B cell (primary cell): Measurements from ENCODE around the gene DLG2. TPM values are rescaled to one million over a fixed set of nuclear protein-coding genes. Genes with fewer than 3 reads are reported as not detected.

Source experiments
- ATAC-seq: fragments of 200-7000 bp; cut with Tn5 transposase; one replicate; pipeline ENCODE4 v1.10.0; 2021; ENCODE audit warnings: low read depth, mild to moderate bottlenecking, moderate number of reproducible peaks, moderate library complexity
- CTCF ChIA-PET: fragments of 350-600 bp; sonication (Branson Sonifier 250); formaldehyde crosslinking; loops from one replicate; lab custom pipeline; 2021; ENCODE audit warnings: antibody characterized with exemption, inconsistent platforms; lab: Charles Lee
- POLR2A ChIA-PET: fragments of 350-600 bp; sonication (Branson Sonifier 250); formaldehyde crosslinking; loops from one replicate; lab custom pipeline; 2021; ENCODE audit warnings: antibody characterized with exemption; lab: Charles Lee
- DNase-seq: peaks from one replicate; pipeline ENCODE4 v3.0.0; 2013
- H2AFZ ChIP-seq: 2 replicates; pipeline ENCODE4 v1.6.1; 2012; ENCODE audit warnings: mild to moderate bottlenecking, low read depth, low read length; ENCODE audit not compliant: insufficient read depth, poor library complexity, severe bottlenecking
- H3K27ac ChIP-seq, 2 donors: 1 replicate in 1 of 2; 2 replicates in 1 of 2; pipeline ENCODE4 v1.5.1; 2012 to 2013; ENCODE audit warnings: low read length in 2 of 2, mild to moderate bottlenecking in 2 of 2, moderate library complexity in 1 of 2
- H3K27me3 ChIP-seq, 4 experiments: fragments of 200-600 bp in 1 of 4; sonication (generic) in 1 of 4; replicated peaks in 1 of 4; 1 replicate in 2 of 4; 2 replicates in 2 of 4; pipeline versions ENCODE4 v1.6.1 to v1.7.0; 2013 to 2016; ENCODE audit warnings: low read length in 3 of 4, mild to moderate bottlenecking in 2 of 4, mixed read lengths in 1 of 4, moderate library complexity in 1 of 4; ENCODE audit not compliant: insufficient read depth in 4 of 4, control insufficient read depth in 3 of 4; ENCODE audit errors: control extremely low read depth in 1 of 4
- H3K36me3 ChIP-seq, 2 experiments: replicated peaks in 1 of 2; 1 replicate in 1 of 2; 2 replicates in 1 of 2; pipeline versions ENCODE4 v1.6.1 to v1.7.1; 2013; ENCODE audit warnings: low read length in 1 of 2; ENCODE audit not compliant: insufficient read depth in 2 of 2, control insufficient read depth in 1 of 2; ENCODE audit errors: control extremely low read depth in 1 of 2, extremely low read depth in 1 of 2
- H3K4me1 ChIP-seq, 2 donors: fragments of 200-600 bp in 1 of 2; sonication (generic) in 1 of 2; 1 replicate in 1 of 2; 2 replicates in 1 of 2; pipeline versions ENCODE4 v1.5.1 to v1.6.1; 2013 to 2017; ENCODE audit warnings: low read length in 2 of 2; ENCODE audit not compliant: control insufficient read depth in 2 of 2, insufficient read depth in 2 of 2
- H3K4me2 ChIP-seq: replicated peaks from 2 replicates; pipeline ENCODE3; 2012; ENCODE audit warnings: mild to moderate bottlenecking, low read depth, low read length; ENCODE audit not compliant: poor library complexity, severe bottlenecking
- H3K4me3 ChIP-seq, 5 experiments: fragments of 200-600 bp in 1 of 5; sonication (generic) in 1 of 5; 1 replicate in 3 of 5; 2 replicates in 2 of 5; pipeline versions ENCODE4 v1.5.1 to v1.7.0; 2011 to 2016; ENCODE audit warnings: low read length in 4 of 5, mild to moderate bottlenecking in 4 of 5, low read depth in 2 of 5, control low read depth in 1 of 5, moderate library complexity in 1 of 5; ENCODE audit not compliant: insufficient read depth in 1 of 5; ENCODE audit errors: control extremely low read depth in 1 of 5, extremely low read depth in 1 of 5
- H3K79me2 ChIP-seq: fragments of 200-600 bp; sonication (generic); one replicate; pipeline ENCODE4 v1.6.0; 2016; ENCODE audit warnings: low read length; ENCODE audit not compliant: control insufficient read depth, insufficient read depth
- H3K9ac ChIP-seq: fragments of 200-600 bp; sonication (generic); 2 replicates; pipeline ENCODE4 v1.6.1; 2017; ENCODE audit warnings: mild to moderate bottlenecking, low read length, moderate library complexity
- H3K9me3 ChIP-seq, 3 donors: one replicate each; pipeline versions ENCODE4 v1.6.1 to v1.7.1; 2013; ENCODE audit warnings: low read length in 2 of 3; ENCODE audit not compliant: control insufficient read depth in 2 of 3, insufficient read depth in 1 of 3; ENCODE audit errors: control extremely low read depth in 1 of 3
- H4K20me1 ChIP-seq: 2 replicates; pipeline ENCODE4 v1.6.0; 2012; ENCODE audit warnings: mild to moderate bottlenecking, low read length; ENCODE audit not compliant: insufficient read depth, control insufficient read depth, poor library complexity, severe bottlenecking
- H3K27ac Mint-ChIP-seq: one replicate; pipeline ENCODE4 v1.8.0; 2021; ENCODE audit warnings: mixed read lengths
- H3K27me3 Mint-ChIP-seq: one replicate; pipeline ENCODE4 v1.8.0; 2021; ENCODE audit warnings: mixed read lengths
- H3K4me1 Mint-ChIP-seq: one replicate; pipeline ENCODE4 v1.8.0; 2021; ENCODE audit warnings: mixed read lengths
- H3K4me3 Mint-ChIP-seq: one replicate; pipeline ENCODE4 v1.8.0; 2021; ENCODE audit warnings: mixed read lengths
- H3K9me3 Mint-ChIP-seq: one replicate; pipeline ENCODE4 v1.8.0; 2022; ENCODE audit warnings: mixed read lengths; ENCODE audit not compliant: insufficient read depth
- CTCF ChIP-seq: fragments of 200-600 bp; IDR thresholded peaks from one replicate; pipeline ENCODE4 v1.8.0; 2022; ENCODE audit warnings: antibody characterized with exemption, mild to moderate bottlenecking
- EZH2 ChIP-seq: IDR thresholded peaks from 2 replicates; pipeline ENCODE4 v1.6.1; 2012; ENCODE audit warnings: borderline replicate concordance, low read depth, mild to moderate bottlenecking, moderate library complexity, low read length; ENCODE audit not compliant: insufficient read depth, poor library complexity, severe bottlenecking
- WGBS: methylation state at CpG from one replicate; pipeline ENCODE4 v1.1.5; 2013; ENCODE audit warnings: missing lambda C conversion rate; ENCODE audit not compliant: insufficient coverage; 5-methylcytosine and 5-hydroxymethylcytosine counted together
- intact Hi-C: fragments of 100-400 bp; cut with micrococcal nuclease; formaldehyde crosslinking; loops from one replicate; pipeline ENCODE4 v1.10.0; 2022
- polyA plus RNA-seq: library from polyadenylated mRNA; depleted of rRNA; stranded (reverse); fragments of >200 nt; gene quantifications from 2 replicates; pipeline ENCODE4 v1.2.3, GENCODE V29; 2012
- total RNA-seq, 2 donors: library from RNA; stranded (reverse); fragments of 120-200 nt in 1 of 2; gene quantifications; 1 replicate in 1 of 2; 2 replicates in 1 of 2; pipeline versions ENCODE4 v1.2.3 to v1.2.4, GENCODE V29; 2013 to 2022

DLG2 gene
- total and polyA plus RNA-seq, 2 donors (not counting 1 experiment from before 2014, with no cell fraction given), result 0.54 to 5.4 TPM

GRCh38 chr11:85589373-85589772 is 37.8 kb downstream of the DLG2 start:
- H3K4me1 Mint-ChIP-seq, result no peaks in the 10 kb centered on the region
- no peak overlapping the region for H3K4me2 ChIP-seq
- intact Hi-C loops, result no loop called here
- peaks cover 0 to 1% (median 0%) of the 10 kb centered on the region in 3 donors for H3K9me3 ChIP-seq
- no peak overlapping the region for H3K9ac ChIP-seq
- ChIA-PET POLR2A (no interaction called here), CTCF (interaction anchor here (0.6 to 4.5 kb wide), 7 partner anchors 13 to 1204 kb away, joined by 3 to 74 read pairs (median 5); no protein-coding TSS in a partner anchor)
- no peaks in the 10 kb centered on the region for H3K79me2 ChIP-seq
- H4K20me1 ChIP-seq, result no peaks in the 10 kb centered on the region
- H3K4me1 ChIP-seq, result no peaks in the 10 kb centered on the region
- H3K27me3 Mint-ChIP-seq, result peaks cover 9% of the 10 kb centered on the region
- DNase-seq (no peak), ATAC-seq (no peak)
- peaks cover 3% of the 10 kb centered on the region for H3K9me3 Mint-ChIP-seq
- TF ChIP-seq EZH2 (no peak), CTCF (no peak)
- no peak overlapping the region for H2AFZ ChIP-seq
- no peak overlapping the region for H3K4me3 ChIP-seq
- H3K36me3 ChIP-seq, result no peaks in the 10 kb centered on the region
- H3K4me3 Mint-ChIP-seq, result no peak overlapping the region
- no peaks in the 10 kb centered on the region for H3K27me3 ChIP-seq
- 92% methylated on average over 2 of the region's 3 CpGs for WGBS
- no peak overlapping the region for H3K27ac Mint-ChIP-seq
- no peak overlapping the region for H3K27ac ChIP-seq

GRCh38 chr11:85582111-85582510 is 45.0 kb downstream of the DLG2 start:
- intact Hi-C loops, result no loop called here
- Mint-ChIP-seq H3K27ac (no peak overlapping the region), H3K4me1 (no peaks in the 10 kb centered on the region), H3K4me3 (no peak overlapping the region), H3K27me3 (peaks cover 3% of the 10 kb centered on the region), H3K9me3 (peaks cover 6% of the 10 kb centered on the region)
- ATAC-seq, result no peak
- no peaks in the 10 kb centered on the region for H3K27me3 ChIP-seq
- no peak overlapping the region for H3K4me3 ChIP-seq
- DNase-seq, result no peak
- H3K36me3 ChIP-seq, result no peaks in the 10 kb centered on the region
- H3K27ac ChIP-seq, result no peak overlapping the region
- no peak overlapping the region for H3K4me2 ChIP-seq
- no peaks in the 10 kb centered on the region for H4K20me1 ChIP-seq
- no peak overlapping the region for H2AFZ ChIP-seq
- H3K9me3 ChIP-seq, result no peaks in the 10 kb centered on the region
- H3K9ac ChIP-seq, result no peak overlapping the region
- H3K79me2 ChIP-seq, result no peaks in the 10 kb centered on the region
- WGBS, result 82% methylated on average over 1 of the region's 2 CpGs
- POLR2A ChIA-PET, result no interaction called here
- H3K4me1 ChIP-seq, result no peaks in the 10 kb centered on the region
- CTCF ChIA-PET, result no interaction called here
- TF ChIP-seq EZH2, result no peak
- no peak for TF ChIP-seq CTCF
